ENCODE data around the gene GRAP2.

Gene GRAP2

DNA sequence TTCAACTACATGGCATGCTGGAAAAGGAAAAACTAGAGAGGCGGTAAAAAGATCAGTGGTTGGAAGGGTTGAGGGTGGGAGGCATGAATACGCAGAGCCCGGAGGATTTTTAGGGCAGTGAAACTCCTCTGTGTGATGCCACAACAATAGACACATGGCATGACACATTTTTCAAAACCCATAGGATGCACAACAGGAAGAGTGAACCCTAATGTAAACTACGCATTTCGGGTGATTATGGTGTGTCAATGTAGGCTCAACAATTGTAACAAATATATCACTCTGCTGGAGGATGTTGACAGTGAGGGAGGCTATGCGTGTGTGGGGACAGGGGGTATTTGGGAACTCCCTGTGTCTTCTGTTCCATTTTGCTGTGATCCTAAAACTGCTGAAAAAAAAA lies 78.2 kb downstream of the GRAP2 start:
- TF ChIP-seq POLR2AphosphoS5 (IDR thresholded peaks at IDR 0.05; ENCODE audit: low read depth, low read length) (no peak), FOXP2 (optimal IDR thresholded peaks at IDR 0.05; ENCODE audit: borderline replicate concordance, extremely low read depth, extremely low read length, insufficient read depth) (no peak)

DNA sequence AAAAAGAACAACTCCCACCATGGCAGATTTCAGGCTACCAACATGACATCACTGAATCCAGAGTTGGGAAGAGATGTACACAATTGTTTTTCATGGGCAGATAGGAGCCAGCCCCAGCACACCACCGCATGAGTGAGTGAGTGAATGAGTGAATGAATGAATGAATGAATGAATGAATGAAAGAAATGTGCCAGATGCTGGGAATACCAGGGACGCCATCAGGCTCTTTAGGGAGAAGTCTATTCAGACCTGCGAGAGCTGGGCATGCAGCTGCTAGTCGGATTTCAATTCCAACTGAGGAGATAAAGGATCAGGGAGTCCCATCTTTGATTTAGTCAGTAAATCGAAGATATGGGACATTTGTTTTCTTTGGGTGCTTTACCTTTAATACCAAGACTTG lies 78.6 kb downstream of the GRAP2 start:
- TF ChIP-seq POLR2AphosphoS5 (IDR thresholded peaks at IDR 0.05; ENCODE audit: low read depth, low read length) (no peak), FOXP2 (optimal IDR thresholded peaks at IDR 0.05; ENCODE audit: borderline replicate concordance, extremely low read depth, extremely low read length, insufficient read depth) (no peak), TAF1 (IDR thresholded peaks at IDR 0.05; ENCODE audit: borderline replicate concordance, insufficient read depth, low read length) (no peak), SIN3A (IDR thresholded peaks at IDR 0.05; ENCODE audit: borderline replicate concordance, insufficient read depth, low read length) (no peak)
- TF ChIP-seq, protein P1, sequence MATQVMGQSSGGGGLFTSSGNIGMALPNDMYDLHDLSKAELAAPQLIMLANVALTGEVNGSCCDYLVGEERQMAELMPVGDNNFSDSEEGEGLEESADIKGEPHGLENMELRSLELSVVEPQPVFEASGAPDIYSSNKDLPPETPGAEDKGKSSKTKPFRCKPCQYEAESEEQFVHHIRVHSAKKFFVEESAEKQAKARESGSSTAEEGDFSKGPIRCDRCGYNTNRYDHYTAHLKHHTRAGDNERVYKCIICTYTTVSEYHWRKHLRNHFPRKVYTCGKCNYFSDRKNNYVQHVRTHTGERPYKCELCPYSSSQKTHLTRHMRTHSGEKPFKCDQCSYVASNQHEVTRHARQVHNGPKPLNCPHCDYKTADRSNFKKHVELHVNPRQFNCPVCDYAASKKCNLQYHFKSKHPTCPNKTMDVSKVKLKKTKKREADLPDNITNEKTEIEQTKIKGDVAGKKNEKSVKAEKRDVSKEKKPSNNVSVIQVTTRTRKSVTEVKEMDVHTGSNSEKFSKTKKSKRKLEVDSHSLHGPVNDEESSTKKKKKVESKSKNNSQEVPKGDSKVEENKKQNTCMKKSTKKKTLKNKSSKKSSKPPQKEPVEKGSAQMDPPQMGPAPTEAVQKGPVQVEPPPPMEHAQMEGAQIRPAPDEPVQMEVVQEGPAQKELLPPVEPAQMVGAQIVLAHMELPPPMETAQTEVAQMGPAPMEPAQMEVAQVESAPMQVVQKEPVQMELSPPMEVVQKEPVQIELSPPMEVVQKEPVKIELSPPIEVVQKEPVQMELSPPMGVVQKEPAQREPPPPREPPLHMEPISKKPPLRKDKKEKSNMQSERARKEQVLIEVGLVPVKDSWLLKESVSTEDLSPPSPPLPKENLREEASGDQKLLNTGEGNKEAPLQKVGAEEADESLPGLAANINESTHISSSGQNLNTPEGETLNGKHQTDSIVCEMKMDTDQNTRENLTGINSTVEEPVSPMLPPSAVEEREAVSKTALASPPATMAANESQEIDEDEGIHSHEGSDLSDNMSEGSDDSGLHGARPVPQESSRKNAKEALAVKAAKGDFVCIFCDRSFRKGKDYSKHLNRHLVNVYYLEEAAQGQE (IDR thresholded peaks at IDR 0.05; ENCODE audit: insufficient read depth in 1 of 2, low read depth in 2 of 2, low read length in 2 of 2) = no peak

DNA sequence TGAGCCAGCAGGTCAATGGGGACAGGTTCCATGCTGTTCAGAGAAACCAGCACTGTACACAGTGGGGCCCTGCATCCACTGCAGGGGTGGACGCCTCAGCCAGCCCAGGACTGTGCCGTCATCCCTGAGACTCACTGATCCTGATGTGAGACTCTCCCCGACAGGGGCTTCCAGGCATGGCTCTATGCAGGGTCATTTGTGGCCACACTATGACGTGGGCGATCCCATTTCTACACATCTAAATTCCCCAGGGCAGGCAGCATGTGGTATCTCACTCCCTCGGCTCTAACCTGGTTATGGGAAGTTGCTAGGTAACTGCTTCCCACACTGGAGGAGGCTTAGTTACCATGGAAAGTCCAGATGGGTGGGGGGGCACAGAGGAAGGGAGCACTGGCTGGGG lies 79.7 kb downstream of the GRAP2 start:
- no peak for TF ChIP-seq SIN3A (IDR thresholded peaks at IDR 0.05; ENCODE audit: borderline replicate concordance, insufficient read depth, low read length)

DNA sequence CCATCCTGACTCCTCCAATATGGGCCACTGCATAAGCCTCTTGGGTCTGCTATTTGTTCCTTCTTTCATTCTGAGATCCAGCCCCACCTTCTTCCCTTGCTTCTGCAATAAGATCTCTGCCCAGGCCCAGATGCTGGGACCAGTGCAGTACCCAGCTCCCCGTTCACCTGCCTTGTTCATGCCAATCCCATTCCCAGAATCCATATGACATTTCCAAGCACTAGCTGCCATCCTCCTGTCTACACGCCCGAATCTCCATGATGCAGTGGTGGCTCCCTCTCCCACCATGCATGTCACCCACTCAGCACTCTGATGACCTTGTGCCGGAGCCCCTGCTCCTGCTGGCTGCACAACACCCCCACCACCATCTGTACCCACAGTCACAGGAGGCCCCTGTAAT lies 82.5 kb downstream of the GRAP2 start:
- TF ChIP-seq FOXP2 (optimal IDR thresholded peaks at IDR 0.05; ENCODE audit: borderline replicate concordance, extremely low read depth, extremely low read length, insufficient read depth) (no peak), TAF1 (IDR thresholded peaks at IDR 0.05; ENCODE audit: borderline replicate concordance, insufficient read depth, low read length) (no peak), SIN3A (IDR thresholded peaks at IDR 0.05; ENCODE audit: borderline replicate concordance, insufficient read depth, low read length) (no peak), POLR2AphosphoS5 (IDR thresholded peaks at IDR 0.05; ENCODE audit: low read depth, low read length) (no peak)
- TF ChIP-seq, protein P1 (IDR thresholded peaks at IDR 0.05; ENCODE audit: insufficient read depth in 1 of 2, low read depth in 2 of 2, low read length in 2 of 2) = no peak

DNA sequence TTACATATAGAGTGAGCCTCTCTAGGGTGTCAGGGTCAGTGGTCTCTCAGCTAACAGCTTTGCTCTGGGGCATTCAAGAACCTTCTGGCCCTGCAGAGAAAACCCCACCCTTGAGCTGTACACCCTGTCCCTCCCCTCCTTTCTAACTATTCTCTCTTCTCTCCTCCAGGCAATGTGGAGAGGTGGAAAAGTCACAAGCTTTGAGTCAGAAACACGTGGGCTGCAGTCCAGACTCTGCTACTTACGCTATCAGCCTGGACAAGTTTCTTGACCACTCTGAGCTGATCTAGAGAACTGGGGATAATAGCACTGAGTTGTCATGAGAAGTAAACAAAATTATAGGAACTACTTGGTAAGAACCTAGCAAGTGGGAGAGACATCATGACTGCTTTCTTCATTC lies 83.1 kb downstream of the GRAP2 start:
- TF ChIP-seq TAF1 (IDR thresholded peaks at IDR 0.05; ENCODE audit: borderline replicate concordance, insufficient read depth, low read length) (no peak), POLR2AphosphoS5 (IDR thresholded peaks at IDR 0.05; ENCODE audit: low read depth, low read length) (no peak), FOXP2 (optimal IDR thresholded peaks at IDR 0.05; ENCODE audit: borderline replicate concordance, extremely low read depth, extremely low read length, insufficient read depth) (no peak), SIN3A (IDR thresholded peaks at IDR 0.05; ENCODE audit: borderline replicate concordance, insufficient read depth, low read length) (no peak)
- TF ChIP-seq, protein P1 (IDR thresholded peaks at IDR 0.05; ENCODE audit: insufficient read depth in 1 of 2, low read depth in 2 of 2, low read length in 2 of 2) = no peak

DNA sequence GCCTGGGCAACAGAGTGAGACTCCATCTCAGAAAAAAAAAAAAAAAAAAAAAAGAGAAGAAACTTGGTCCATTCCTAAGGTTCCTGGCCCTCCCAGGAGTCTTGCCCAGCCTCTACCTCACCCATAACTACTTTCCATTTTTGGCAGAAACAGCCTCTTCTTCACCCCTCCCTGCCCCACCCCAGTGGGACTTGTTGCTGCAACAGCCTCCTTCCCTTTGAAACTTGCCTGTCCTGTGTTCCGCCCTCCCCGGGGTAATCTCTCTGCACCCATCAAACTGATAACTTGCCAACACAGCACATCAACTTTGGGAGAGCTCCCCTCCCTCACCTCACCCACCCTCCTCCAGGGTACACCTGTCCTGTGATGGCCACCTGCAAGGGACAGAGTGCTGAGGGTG lies 83.9 kb downstream of the GRAP2 start:
- no peak for TF ChIP-seq FOXP2 (optimal IDR thresholded peaks at IDR 0.05; ENCODE audit: borderline replicate concordance, extremely low read depth, extremely low read length, insufficient read depth)
- no peak for TF ChIP-seq POLR2AphosphoS5 (IDR thresholded peaks at IDR 0.05; ENCODE audit: low read depth, low read length)
- no peak for TF ChIP-seq SIN3A (IDR thresholded peaks at IDR 0.05; ENCODE audit: borderline replicate concordance, insufficient read depth, low read length)
- TF ChIP-seq, protein P1 (IDR thresholded peaks at IDR 0.05; ENCODE audit: insufficient read depth in 1 of 2, low read depth in 2 of 2, low read length in 2 of 2) = no peak
- no peak for TF ChIP-seq TAF1 (IDR thresholded peaks at IDR 0.05; ENCODE audit: borderline replicate concordance, insufficient read depth, low read length)
